ENCODE measurements around the gene DAD1.

DAD1 gene

DNA sequence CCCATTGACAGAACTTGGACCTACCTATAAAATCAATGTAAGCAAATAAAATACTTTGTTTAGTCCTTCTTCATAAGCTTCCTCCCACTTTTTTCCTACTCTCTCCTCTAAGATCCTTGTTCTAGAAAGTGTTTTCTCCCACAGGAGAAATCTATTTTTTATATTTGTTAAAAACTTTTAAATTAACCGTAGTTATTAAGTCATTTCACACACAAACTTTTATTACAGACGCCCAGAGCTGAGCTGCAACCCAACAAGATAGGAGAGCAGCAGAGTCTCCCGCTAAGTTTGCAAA, 27.7 kb downstream of the DAD1 start:
- peaks cover 7% of the 10 kb centered on the region; the same call in 1 of the 2 replicates for H3K79me2 ChIP-seq (ENCODE audit: low read length)
- H3K27me3 ChIP-seq (ENCODE audit: low read depth, low read length): no peaks in the 10 kb centered on the region
- no peaks in the 10 kb centered on the region for H3K9me3 ChIP-seq (ENCODE audit: insufficient read depth, low read length)
- no peak overlapping the region for H3K4me2 ChIP-seq (ENCODE audit: low read length)
- no peak overlapping the region for H3K4me3 ChIP-seq (ENCODE audit: low read length)
- no peak overlapping the region for H3K9ac ChIP-seq (ENCODE audit: low read length)
- H4K20me1 ChIP-seq (ENCODE audit: insufficient read depth, low read length): peaks cover 5% of the 10 kb centered on the region; the same call in 1 of the 2 replicates
- H3K4me1 ChIP-seq (ENCODE audit: low read length): peaks cover 29% of the 10 kb centered on the region
- H2AFZ ChIP-seq (ENCODE audit: low read depth, low read length): no peak overlapping the region
- no peak overlapping the region for H3K27ac ChIP-seq (ENCODE audit: low read length)
- peaks cover 24% of the 10 kb centered on the region for H3K36me3 ChIP-seq (replicated peaks; ENCODE audit: low read depth, low read length)
- no peak for TF ChIP-seq EZH2phosphoT487 (IDR thresholded peaks at IDR 0.05; ENCODE audit: low read depth)
- TF ChIP-seq, protein P1, sequence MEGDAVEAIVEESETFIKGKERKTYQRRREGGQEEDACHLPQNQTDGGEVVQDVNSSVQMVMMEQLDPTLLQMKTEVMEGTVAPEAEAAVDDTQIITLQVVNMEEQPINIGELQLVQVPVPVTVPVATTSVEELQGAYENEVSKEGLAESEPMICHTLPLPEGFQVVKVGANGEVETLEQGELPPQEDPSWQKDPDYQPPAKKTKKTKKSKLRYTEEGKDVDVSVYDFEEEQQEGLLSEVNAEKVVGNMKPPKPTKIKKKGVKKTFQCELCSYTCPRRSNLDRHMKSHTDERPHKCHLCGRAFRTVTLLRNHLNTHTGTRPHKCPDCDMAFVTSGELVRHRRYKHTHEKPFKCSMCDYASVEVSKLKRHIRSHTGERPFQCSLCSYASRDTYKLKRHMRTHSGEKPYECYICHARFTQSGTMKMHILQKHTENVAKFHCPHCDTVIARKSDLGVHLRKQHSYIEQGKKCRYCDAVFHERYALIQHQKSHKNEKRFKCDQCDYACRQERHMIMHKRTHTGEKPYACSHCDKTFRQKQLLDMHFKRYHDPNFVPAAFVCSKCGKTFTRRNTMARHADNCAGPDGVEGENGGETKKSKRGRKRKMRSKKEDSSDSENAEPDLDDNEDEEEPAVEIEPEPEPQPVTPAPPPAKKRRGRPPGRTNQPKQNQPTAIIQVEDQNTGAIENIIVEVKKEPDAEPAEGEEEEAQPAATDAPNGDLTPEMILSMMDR (IDR thresholded peaks at IDR 0.05; ENCODE audit: low read depth, low read length): no peak

DNA sequence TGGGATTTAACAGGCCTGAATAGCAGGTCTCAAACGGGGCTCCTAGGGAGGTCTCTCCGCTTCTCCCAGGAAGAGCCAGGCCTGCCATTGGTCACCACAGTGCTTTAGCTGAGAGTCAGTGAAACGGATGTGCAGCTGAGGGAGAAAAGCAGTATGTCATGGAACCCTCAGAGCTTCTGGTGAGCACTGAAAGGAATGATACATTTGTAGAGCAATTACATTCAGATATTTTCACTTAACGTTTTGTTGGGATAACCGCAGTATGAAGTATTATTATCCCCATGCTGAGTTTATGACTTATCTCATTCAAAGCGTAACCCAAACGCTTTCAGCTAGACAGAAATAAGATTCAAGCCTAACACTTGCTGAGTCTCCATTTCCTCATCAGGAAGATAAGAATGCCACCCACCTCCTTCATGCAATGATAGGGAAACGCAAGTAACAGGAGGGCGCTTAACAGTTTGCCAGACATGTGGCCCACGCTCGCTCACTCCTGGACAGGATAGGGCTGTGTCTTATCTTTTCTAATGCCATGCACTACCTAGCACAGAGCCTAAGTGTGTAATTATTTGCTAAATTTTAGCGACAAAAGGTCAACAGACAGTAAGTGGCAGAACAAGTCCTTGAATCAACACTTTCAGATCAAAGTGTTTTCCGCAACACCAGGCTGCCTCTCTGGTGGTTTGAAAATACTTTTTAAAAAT, 28.2 kb downstream of the DAD1 start:
- no peaks in the 10 kb centered on the region for H3K9me3 ChIP-seq (ENCODE audit: insufficient read depth, low read length)
- H3K4me1 ChIP-seq (ENCODE audit: low read length): peaks cover 28% of the 10 kb centered on the region
- no peak overlapping the region for H3K4me2 ChIP-seq (ENCODE audit: low read length)
- no peak overlapping the region for H2AFZ ChIP-seq (ENCODE audit: low read depth, low read length)
- no peaks in the 10 kb centered on the region for H3K27me3 ChIP-seq (ENCODE audit: low read depth, low read length)
- no peak overlapping the region for H3K4me3 ChIP-seq (ENCODE audit: low read length)
- TF ChIP-seq, protein P1 (IDR thresholded peaks at IDR 0.05; ENCODE audit: low read depth, low read length): no peak
- no peak for TF ChIP-seq EZH2phosphoT487 (IDR thresholded peaks at IDR 0.05; ENCODE audit: low read depth)
- H3K79me2 ChIP-seq (ENCODE audit: low read length): peaks cover 3% of the 10 kb centered on the region; the same call in 1 of the 2 replicates
- no peak overlapping the region for H3K27ac ChIP-seq (ENCODE audit: low read length)
- H3K36me3 ChIP-seq (replicated peaks; ENCODE audit: low read depth, low read length): peaks cover 20% of the 10 kb centered on the region
- H3K9ac ChIP-seq (ENCODE audit: low read length): no peak overlapping the region
- H4K20me1 ChIP-seq (ENCODE audit: insufficient read depth, low read length): peaks cover 2% of the 10 kb centered on the region; the same call in 1 of the 2 replicates

DNA sequence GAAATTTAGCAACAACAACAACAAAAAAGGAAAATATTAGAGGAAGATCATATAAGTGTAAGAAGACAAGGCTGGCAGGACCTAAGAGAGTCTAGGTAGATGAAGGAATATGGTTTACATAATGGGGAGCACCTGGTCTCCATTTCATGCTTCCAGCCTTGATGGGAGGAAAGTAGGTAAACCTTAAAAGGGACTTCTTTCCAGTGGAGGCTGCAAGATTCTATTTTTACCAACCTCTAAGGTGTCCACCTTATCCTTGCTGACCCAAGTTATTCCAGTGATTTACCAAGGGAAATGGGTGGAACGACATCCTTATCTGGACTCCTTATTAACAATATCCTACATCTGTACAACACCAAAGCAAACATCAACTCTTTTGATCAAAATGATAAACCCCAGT, 30.0 kb downstream of the DAD1 start:
- H3K9ac ChIP-seq (ENCODE audit: low read length): no peak overlapping the region
- no peak for TF ChIP-seq EZH2phosphoT487 (IDR thresholded peaks at IDR 0.05; ENCODE audit: low read depth)
- TF ChIP-seq, protein P1 (IDR thresholded peaks at IDR 0.05; ENCODE audit: low read depth, low read length): no peak

DNA sequence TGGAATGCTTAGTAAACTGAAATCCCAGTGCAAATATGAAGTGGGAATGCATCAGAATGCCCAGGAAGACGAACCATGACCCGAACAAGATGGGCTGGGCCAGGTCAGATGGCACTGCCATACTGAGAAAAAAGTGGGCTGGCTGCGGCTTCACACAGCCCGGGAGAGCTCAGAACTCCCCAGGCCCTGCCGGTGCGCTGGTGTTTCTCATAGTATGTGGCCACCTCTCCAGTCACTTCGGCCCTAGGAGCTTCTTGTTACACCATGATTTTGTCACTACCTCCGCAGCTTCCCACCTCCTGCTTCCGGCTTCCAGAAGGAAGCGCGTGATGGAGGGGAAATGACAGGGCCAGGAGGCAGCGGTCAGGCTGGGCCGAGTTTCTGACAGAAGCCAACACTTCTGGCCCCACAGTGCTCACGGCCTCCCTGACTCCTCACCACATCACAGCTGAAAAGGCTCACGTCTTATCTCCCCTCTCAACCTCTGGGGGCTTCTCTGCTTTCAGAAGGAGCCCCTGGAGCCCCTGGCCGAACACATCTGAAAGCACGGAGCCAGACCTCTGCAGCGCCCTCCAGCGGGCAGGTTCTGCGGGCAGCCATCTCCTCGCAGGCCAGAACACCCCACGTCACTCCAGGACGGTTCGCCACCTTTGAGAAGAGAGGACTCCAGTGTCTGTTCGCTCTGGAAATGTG, 30.7 kb downstream of the DAD1 start:
- Histone ChIP-seq H3K27ac (ENCODE audit: low read length) (peak overlapping the region; percentile 95), H3K4me3 (ENCODE audit: low read length) (no peak overlapping the region), H3K4me2 (ENCODE audit: low read length) (peak overlapping the region; percentile 79; the same call in 1 of the 2 replicates), H2AFZ (ENCODE audit: low read depth, low read length) (no peak overlapping the region), H3K27me3 (ENCODE audit: low read depth, low read length) (no peaks in the 10 kb centered on the region), H3K9me3 (ENCODE audit: insufficient read depth, low read length) (no peaks in the 10 kb centered on the region), H3K79me2 (ENCODE audit: low read length) (no peaks in the 10 kb centered on the region), H3K36me3 (replicated peaks; ENCODE audit: low read depth, low read length) (no peaks in the 10 kb centered on the region), H4K20me1 (ENCODE audit: insufficient read depth, low read length) (no peaks in the 10 kb centered on the region), H3K4me1 (ENCODE audit: low read length) (peaks cover 33% of the 10 kb centered on the region), H3K9ac (ENCODE audit: low read length) (peak overlapping the region; percentile 92; the same call in 1 of the 2 replicates)
- TF ChIP-seq EZH2phosphoT487 (IDR thresholded peaks at IDR 0.05; ENCODE audit: low read depth): no peak
- TF ChIP-seq, protein P1 (IDR thresholded peaks at IDR 0.05; ENCODE audit: low read depth, low read length): no peak

More for the DNA sequence above, 30.0 kb downstream of the DAD1 start:
- Histone ChIP-seq H2AFZ (ENCODE audit: low read depth, low read length) (no peak overlapping the region), H3K4me1 (ENCODE audit: low read length) (peaks cover 33% of the 10 kb centered on the region), H3K27ac (ENCODE audit: low read length) (no peak overlapping the region), H3K36me3 (replicated peaks; ENCODE audit: low read depth, low read length) (peaks cover 6% of the 10 kb centered on the region), H3K79me2 (ENCODE audit: low read length) (no peaks in the 10 kb centered on the region), H3K4me3 (ENCODE audit: low read length) (no peak overlapping the region), H3K9me3 (ENCODE audit: insufficient read depth, low read length) (no peaks in the 10 kb centered on the region), H3K4me2 (ENCODE audit: low read length) (no peak overlapping the region), H3K27me3 (ENCODE audit: low read depth, low read length) (no peaks in the 10 kb centered on the region), H4K20me1 (ENCODE audit: insufficient read depth, low read length) (no peaks in the 10 kb centered on the region)
